HG03060 (cell line): ENCODE measurements around the gene MGLL.
"Not testable (repeated sequence)": the region's sequence is repeated elsewhere in the genome, so short reads cannot be mapped to it uniquely, and the experiment has no call there.

Experiments
- ATAC-seq: cut with Tn5 transposase; IDR thresholded peaks from one replicate; pipeline ENCODE4 v1.9.1; 2021; ENCODE audit warnings: low read depth, moderate number of reproducible peaks; ENCODE audit not compliant: unreplicated experiment

Gene MGLL

GRCh38 chr3:127669541-127670228, 152.6 kb downstream of the MGLL start:
- ATAC-seq: no peak

GRCh38 chr3:127668906-127669305, 153.4 kb downstream of the MGLL start:
- no peak for ATAC-seq

GRCh38 chr3:127667119-127667681, 155.1 kb downstream of the MGLL start:
- no peak for ATAC-seq

GRCh38 chr3:127666676-127667075, 155.6 kb downstream of the MGLL start:
- no peak for ATAC-seq

GRCh38 chr3:127665586-127665985, 156.7 kb downstream of the MGLL start:
- no peak for ATAC-seq

- ATAC-seq: no peak
Observed at GRCh38 chr3:127665165-127665564, 157.2 kb downstream of the MGLL start.

GRCh38 chr3:127663151-127663550, 159.2 kb downstream of the MGLL start:
- no peak for ATAC-seq

GRCh38 chr3:127662001-127662469, 160.3 kb downstream of the MGLL start:
- ATAC-seq: no peak

- no peak for ATAC-seq
Observed at GRCh38 chr3:127661600-127661999, 160.7 kb downstream of the MGLL start.

GRCh38 chr3:127660621-127661251, 161.6 kb downstream of the MGLL start:
- no peak for ATAC-seq

GRCh38 chr3:127658234-127658633, 164.1 kb downstream of the MGLL start:
- ATAC-seq: no peak

GRCh38 chr3:127656906-127657305, 165.4 kb downstream of the MGLL start:
- ATAC-seq: no peak

GRCh38 chr3:127655641-127656040, 166.7 kb downstream of the MGLL start:
- ATAC-seq: no peak

- not testable (repeated sequence) for ATAC-seq
Observed at GRCh38 chr3:127654993-127655392, 167.3 kb downstream of the MGLL start.

- ATAC-seq: no peak
Observed at GRCh38 chr3:127654374-127654773, 167.9 kb downstream of the MGLL start.

GRCh38 chr3:127652246-127652995, 169.9 kb downstream of the MGLL start:
- ATAC-seq: no peak

GRCh38 chr3:127651516-127652172, 170.7 kb downstream of the MGLL start:
- ATAC-seq: no peak

- ATAC-seq: no peak
Observed at GRCh38 chr3:127650236-127650635, 172.1 kb downstream of the MGLL start.

GRCh38 chr3:127647845-127648204, 174.5 kb downstream of the MGLL start:
- no peak for ATAC-seq

GRCh38 chr3:127647166-127647844, 175.0 kb downstream of the MGLL start:
- no peak for ATAC-seq
